Limb (tissue), 2 donors: ENCODE measurements around the gene LRCH3.

Experiments
- DNase-seq, 2 donors: peaks; one replicate each; pipeline ENCODE4 v3.0.0-alpha.2; 2016; ENCODE audit errors: extremely low spot score in 2 of 2

Gene LRCH3

GRCh38 chr3:197833930-197834715, 43.1 kb downstream of the LRCH3 start:
- no peak for DNase-seq

- no peak for DNase-seq
Measured at GRCh38 chr3:197835509-197835908, 44.5 kb downstream of the LRCH3 start.

GRCh38 chr3:197836244-197836643, 45.2 kb downstream of the LRCH3 start:
- DNase-seq = no peak

- no peak for DNase-seq
Measured at GRCh38 chr3:197837282-197837681, 46.2 kb downstream of the LRCH3 start.

- DNase-seq = no peak
Measured at GRCh38 chr3:197841789-197842188, 50.7 kb downstream of the LRCH3 start.

- DNase-seq = no peak
Measured at GRCh38 chr3:197846491-197846890, 55.4 kb downstream of the LRCH3 start.

GRCh38 chr3:197847866-197848401, 56.9 kb downstream of the LRCH3 start:
- DNase-seq = no peak

- DNase-seq = no peak
Measured at GRCh38 chr3:197854596-197855343, 63.7 kb downstream of the LRCH3 start.

- DNase-seq = no peak
Measured at GRCh38 chr3:197855571-197855970, 64.5 kb downstream of the LRCH3 start.

GRCh38 chr3:197856199-197856816, 65.3 kb downstream of the LRCH3 start:
- DNase-seq = no peak

GRCh38 chr3:197858133-197858532, 67.1 kb downstream of the LRCH3 start:
- no peak for DNase-seq

- DNase-seq = no peak
Measured at GRCh38 chr3:197858598-197858997, 67.5 kb downstream of the LRCH3 start.

GRCh38 chr3:197866035-197866434, 75.0 kb downstream of the LRCH3 start:
- DNase-seq = no peak

GRCh38 chr3:197873329-197873728, 82.3 kb downstream of the LRCH3 start:
- DNase-seq = no peak

- DNase-seq = no peak
Measured at GRCh38 chr3:197874064-197874463, 83.0 kb downstream of the LRCH3 start.

- no peak for DNase-seq
Measured at GRCh38 chr3:197874653-197875052, 83.6 kb downstream of the LRCH3 start.

- DNase-seq = no peak
Measured at GRCh38 chr3:197877902-197878301, 86.8 kb downstream of the LRCH3 start.

GRCh38 chr3:197878427-197878826, 87.4 kb downstream of the LRCH3 start:
- no peak for DNase-seq

- DNase-seq = no peak
Measured at GRCh38 chr3:197880491-197881269, 89.6 kb downstream of the LRCH3 start.

GRCh38 chr3:197881270-197881969, 90.4 kb downstream of the LRCH3 start:
- no peak for DNase-seq

GRCh38 chr3:197881970-197882338, 90.9 kb downstream of the LRCH3 start:
- no peak for DNase-seq
